Astrocyte (in vitro differentiated cells and primary cell): ENCODE data around the gene DNAH3. TPM values are rescaled to one million over a fixed set of nuclear protein-coding genes. Genes with fewer than 3 reads are reported as not detected.
"Not testable (repeated sequence)": the region's sequence is repeated elsewhere in the genome, so short reads cannot be mapped to it uniquely, and the experiment has no call there.

Source experiments
- DNase-seq: peaks from one replicate; pipeline ENCODE4 v3.0.0-alpha.2; 2010; ENCODE audit warnings: low read depth
- FAIRE-seq: peaks from 2 replicates; lab custom pipeline; 2011; peaks lifted over from hg19 to GRCh38; lab: Jason Lieb, UNC
- H2AFZ ChIP-seq: 2 replicates; pipeline ENCODE4 v1.6.0; 2012; ENCODE audit warnings: low read depth, low read length, inconsistent platforms
- H3K27ac ChIP-seq: 2 replicates; pipeline ENCODE4 v1.5.1; 2011; ENCODE audit warnings: low read depth, low read length, inconsistent platforms
- H3K27me3 ChIP-seq: 2 replicates; pipeline ENCODE4 v1.6.0; 2011; ENCODE audit warnings: low read length, inconsistent platforms; ENCODE audit not compliant: insufficient read depth
- H3K36me3 ChIP-seq: 2 replicates; pipeline ENCODE4 v1.5.1; 2011; ENCODE audit warnings: low read length, inconsistent platforms; ENCODE audit not compliant: insufficient read depth
- H3K4me1 ChIP-seq: 2 replicates; pipeline ENCODE4 v1.5.1; 2011; ENCODE audit warnings: low read length, inconsistent platforms; ENCODE audit not compliant: insufficient read depth
- H3K4me2 ChIP-seq: 2 replicates; pipeline ENCODE4 v1.6.0; 2012; ENCODE audit warnings: low read length, inconsistent platforms
- H3K4me3 ChIP-seq: 2 replicates; pipeline ENCODE4 v1.5.1; 2011; ENCODE audit warnings: low read depth, mild to moderate bottlenecking, low read length, inconsistent platforms; ENCODE audit not compliant: insufficient read depth
- H3K79me2 ChIP-seq: 2 replicates; pipeline ENCODE4 v1.6.0; 2012; ENCODE audit warnings: mild to moderate bottlenecking, low read length, inconsistent platforms; ENCODE audit not compliant: insufficient read depth
- H3K9ac ChIP-seq: 2 replicates; pipeline ENCODE4 v1.6.0; 2012; ENCODE audit warnings: mild to moderate bottlenecking, low read length, inconsistent platforms
- H3K9me3 ChIP-seq: 2 replicates; pipeline ENCODE4 v1.5.1; 2012; ENCODE audit warnings: low read depth, mild to moderate bottlenecking, low read length, inconsistent platforms; ENCODE audit not compliant: insufficient read depth
- H4K20me1 ChIP-seq: 2 replicates; pipeline ENCODE4 v1.6.0; 2012; ENCODE audit warnings: low read length, inconsistent platforms; ENCODE audit not compliant: insufficient read depth
- H3K27ac Mint-ChIP-seq: one replicate; pipeline ENCODE4 v1.8.0; 2021; ENCODE audit warnings: mild to moderate bottlenecking, mixed read lengths; ENCODE audit not compliant: unreplicated experiment
- H3K27me3 Mint-ChIP-seq: one replicate; pipeline ENCODE4 v1.8.0; 2021; ENCODE audit warnings: low read depth, mixed read lengths; ENCODE audit not compliant: unreplicated experiment
- H3K36me3 Mint-ChIP-seq: one replicate; pipeline ENCODE4 v1.8.0; 2021; ENCODE audit warnings: low read depth, mixed read lengths; ENCODE audit not compliant: unreplicated experiment
- H3K4me1 Mint-ChIP-seq: one replicate; pipeline ENCODE4 v1.8.0; 2021; ENCODE audit warnings: low read depth, mixed read lengths; ENCODE audit not compliant: unreplicated experiment
- H3K4me3 Mint-ChIP-seq: one replicate; pipeline ENCODE4 v1.8.0; 2021; ENCODE audit warnings: mild to moderate bottlenecking, moderate library complexity, mixed read lengths; ENCODE audit not compliant: unreplicated experiment
- H3K9me3 Mint-ChIP-seq: one replicate; pipeline ENCODE4 v1.8.0; 2021; ENCODE audit warnings: mild to moderate bottlenecking, mixed read lengths; ENCODE audit not compliant: unreplicated experiment
- EZH2 ChIP-seq: IDR thresholded peaks from 2 replicates; pipeline ENCODE4 v1.6.1; 2012; ENCODE audit warnings: mild to moderate bottlenecking, low read length, inconsistent platforms; ENCODE audit not compliant: insufficient read depth
- total RNA-seq: library from RNA; stranded (reverse); gene quantifications from 2 replicates; pipeline ENCODE4 v1.2.1, GENCODE V29; 2021
- TF ChIP-seq, protein P1 (sequence below): IDR thresholded peaks from 2 replicates; pipeline ENCODE4 v1.5.1; 2011; ENCODE audit warnings: low read depth, mild to moderate bottlenecking, inconsistent platforms, low read length, moderate library complexity; ENCODE audit not compliant: insufficient read depth

Gene DNAH3
- total RNA-seq, 1 donor from 2014 or later: not detected

DNA sequence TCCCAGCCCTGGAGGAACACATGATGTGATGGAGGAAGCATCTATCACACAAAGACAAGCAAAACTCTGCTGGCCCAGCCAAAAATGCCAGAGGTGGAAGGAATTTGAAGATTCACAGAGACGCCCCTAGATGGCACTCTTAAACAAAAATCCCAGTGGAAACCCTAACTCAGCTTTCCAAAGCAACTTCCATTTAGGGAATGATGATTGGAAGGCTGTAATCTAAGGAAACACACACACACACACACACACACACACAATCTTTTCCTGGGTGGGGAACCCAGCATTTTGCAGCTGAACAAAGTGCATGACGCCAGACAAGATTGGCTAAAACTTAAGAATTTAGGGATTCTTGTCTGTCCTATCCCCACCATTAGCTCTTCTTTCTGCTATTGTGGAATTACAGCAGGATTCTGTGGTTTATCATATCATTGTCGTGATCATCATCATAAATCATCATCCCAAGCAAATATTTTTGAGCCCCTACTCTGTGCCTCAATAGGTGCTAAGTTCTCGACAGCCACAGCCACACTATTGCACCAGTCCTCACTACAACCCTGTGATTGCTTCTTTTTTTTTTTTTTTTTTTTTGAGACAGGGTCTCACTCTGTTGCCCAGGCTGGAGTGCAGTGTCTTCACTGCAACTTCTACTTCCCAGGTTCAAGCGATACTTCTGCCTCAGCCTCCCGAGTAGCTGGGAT lies 6.3 kb upstream of the DNAH3 start:
- FAIRE-seq: peak; percentile 56
- H3K9ac ChIP-seq: no peak overlapping the region
- Mint-ChIP-seq H3K4me1 (peaks cover 3% of the 10 kb centered on the region), H3K4me3 (no peak overlapping the region), H3K9me3 (no peaks in the 10 kb centered on the region), H3K27me3 (no peaks in the 10 kb centered on the region), H3K36me3 (no peaks in the 10 kb centered on the region), H3K27ac (no peak overlapping the region)
- H3K27me3 ChIP-seq: no peaks in the 10 kb centered on the region
- H3K4me3 ChIP-seq: no peak overlapping the region
- H3K4me2 ChIP-seq: peak overlapping the region; percentile 45
- peaks cover 9% of the 10 kb centered on the region for H3K4me1 ChIP-seq
- H3K9me3 ChIP-seq: no peaks in the 10 kb centered on the region
- DNase-seq: peak; percentile 78
- H3K79me2 ChIP-seq: no peaks in the 10 kb centered on the region
- TF ChIP-seq, protein P1, sequence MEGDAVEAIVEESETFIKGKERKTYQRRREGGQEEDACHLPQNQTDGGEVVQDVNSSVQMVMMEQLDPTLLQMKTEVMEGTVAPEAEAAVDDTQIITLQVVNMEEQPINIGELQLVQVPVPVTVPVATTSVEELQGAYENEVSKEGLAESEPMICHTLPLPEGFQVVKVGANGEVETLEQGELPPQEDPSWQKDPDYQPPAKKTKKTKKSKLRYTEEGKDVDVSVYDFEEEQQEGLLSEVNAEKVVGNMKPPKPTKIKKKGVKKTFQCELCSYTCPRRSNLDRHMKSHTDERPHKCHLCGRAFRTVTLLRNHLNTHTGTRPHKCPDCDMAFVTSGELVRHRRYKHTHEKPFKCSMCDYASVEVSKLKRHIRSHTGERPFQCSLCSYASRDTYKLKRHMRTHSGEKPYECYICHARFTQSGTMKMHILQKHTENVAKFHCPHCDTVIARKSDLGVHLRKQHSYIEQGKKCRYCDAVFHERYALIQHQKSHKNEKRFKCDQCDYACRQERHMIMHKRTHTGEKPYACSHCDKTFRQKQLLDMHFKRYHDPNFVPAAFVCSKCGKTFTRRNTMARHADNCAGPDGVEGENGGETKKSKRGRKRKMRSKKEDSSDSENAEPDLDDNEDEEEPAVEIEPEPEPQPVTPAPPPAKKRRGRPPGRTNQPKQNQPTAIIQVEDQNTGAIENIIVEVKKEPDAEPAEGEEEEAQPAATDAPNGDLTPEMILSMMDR: peak; percentile 75
- no peak for TF ChIP-seq EZH2
- no peaks in the 10 kb centered on the region for H3K36me3 ChIP-seq
- no peak overlapping the region for H2AFZ ChIP-seq
- H4K20me1 ChIP-seq: no peaks in the 10 kb centered on the region
- no peak overlapping the region for H3K27ac ChIP-seq

DNA sequence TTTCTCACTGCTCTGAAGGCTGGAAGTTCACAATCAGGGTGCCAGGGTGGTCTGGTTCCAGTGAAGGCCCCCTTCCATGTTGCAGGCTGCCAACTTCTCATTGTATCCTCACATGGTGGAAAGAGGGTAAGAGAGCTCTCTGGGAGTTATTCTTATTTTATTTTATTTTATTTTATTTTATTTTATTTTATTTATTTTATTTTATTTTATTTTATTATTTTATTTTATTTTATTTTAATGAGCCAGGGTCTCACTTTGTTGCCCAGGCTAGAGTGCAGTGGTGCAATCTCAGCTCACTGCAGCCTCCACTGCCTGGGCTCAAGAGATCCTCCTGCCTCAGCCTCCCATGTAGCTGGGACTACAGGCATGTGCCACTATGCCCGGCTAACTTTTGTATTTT lies 5.4 kb upstream of the DNAH3 start:
- H3K9me3 Mint-ChIP-seq, H3K4me3 ChIP-seq, H3K79me2 ChIP-seq, H3K27ac Mint-ChIP-seq, FAIRE-seq, H3K27me3 Mint-ChIP-seq, H3K27me3 ChIP-seq, H4K20me1 ChIP-seq, DNase-seq, H2AFZ ChIP-seq, H3K4me3 Mint-ChIP-seq, H3K9ac ChIP-seq, H3K4me1 ChIP-seq, H3K36me3 ChIP-seq, H3K9me3 ChIP-seq, H3K27ac ChIP-seq, H3K4me2 ChIP-seq, H3K4me1 Mint-ChIP-seq, H3K36me3 Mint-ChIP-seq: not testable (repeated sequence)

DNA sequence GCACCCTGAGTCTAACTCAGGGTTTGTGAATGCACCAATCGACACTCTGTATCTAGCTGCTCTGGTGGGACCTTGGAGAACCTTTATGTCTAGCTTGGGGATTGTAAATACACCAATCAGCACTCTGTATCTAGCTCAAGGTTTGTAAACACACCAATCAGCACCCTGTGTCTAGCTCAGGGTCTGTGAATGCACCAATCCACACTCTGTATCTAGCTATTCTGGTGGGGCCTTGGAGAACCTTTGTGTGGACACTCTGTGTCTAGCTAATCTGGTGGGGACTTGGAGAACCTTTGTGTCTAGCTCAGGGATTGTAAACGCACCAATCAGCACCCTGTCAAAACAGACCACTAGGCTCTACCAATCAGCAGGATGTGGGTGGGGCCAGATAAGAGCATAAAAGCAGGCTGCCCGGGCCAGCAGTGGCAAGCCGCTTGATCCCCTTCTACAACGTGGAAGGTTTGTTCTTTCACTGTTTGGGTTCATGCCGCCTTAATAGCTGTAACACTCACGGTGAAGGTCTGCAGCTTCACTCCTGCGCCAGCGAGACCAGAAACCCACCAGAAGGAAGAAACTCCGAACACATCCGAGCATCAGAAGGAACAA lies 2.6 kb upstream of the DNAH3 start:
- not testable (repeated sequence) for FAIRE-seq, H3K9me3 ChIP-seq, H3K36me3 ChIP-seq, H3K9me3 Mint-ChIP-seq, DNase-seq, H3K4me3 Mint-ChIP-seq, H3K4me3 ChIP-seq, H3K79me2 ChIP-seq, H3K27ac ChIP-seq, H3K9ac ChIP-seq, H2AFZ ChIP-seq, H4K20me1 ChIP-seq, H3K36me3 Mint-ChIP-seq, H3K27ac Mint-ChIP-seq, H3K4me2 ChIP-seq, H3K27me3 Mint-ChIP-seq, H3K4me1 Mint-ChIP-seq, H3K27me3 ChIP-seq
- H3K4me1 ChIP-seq: peaks cover 14% of the 10 kb centered on the region

DNA sequence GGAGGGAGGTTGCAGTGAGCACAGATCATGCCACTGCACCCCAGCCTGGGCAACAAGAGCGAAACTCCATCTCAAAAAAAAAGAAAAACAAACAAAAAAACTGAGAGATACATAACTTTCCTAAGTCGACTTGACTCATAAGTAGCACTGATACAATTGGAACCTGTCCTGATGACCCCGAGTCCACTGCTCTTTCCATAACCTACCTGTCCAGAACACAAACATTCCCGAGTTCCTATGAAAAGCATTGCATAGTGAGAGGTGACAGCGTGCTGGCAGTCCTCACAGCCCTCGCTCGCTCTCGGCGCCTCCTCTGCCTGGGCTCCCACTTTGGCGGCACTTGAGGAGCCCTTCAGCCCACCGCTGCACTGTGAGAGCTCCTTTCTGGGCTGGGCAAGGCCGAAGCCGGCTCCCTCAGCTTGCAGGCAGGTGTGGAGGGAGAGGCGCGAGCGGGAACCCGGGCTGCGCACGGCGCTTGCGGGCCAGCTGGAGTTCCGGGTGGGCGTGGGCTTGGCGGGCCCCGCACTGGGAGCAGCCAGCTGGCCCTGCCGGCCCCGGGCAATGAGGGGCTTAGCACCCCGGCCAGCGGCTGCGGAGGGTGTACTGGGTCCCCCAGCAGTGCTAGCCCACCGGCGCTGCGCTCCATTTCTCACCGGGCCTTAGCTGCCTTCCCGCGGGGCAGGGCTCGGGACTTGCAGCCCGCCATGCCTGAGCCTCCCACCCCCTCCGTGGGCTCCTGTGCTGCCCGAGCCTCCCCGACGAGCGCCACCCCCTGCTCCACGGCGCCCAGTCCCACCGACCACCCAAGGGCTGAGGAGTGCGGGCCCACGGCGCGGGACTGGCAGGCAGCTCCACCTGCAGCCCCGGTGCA lies 1.7 kb upstream of the DNAH3 start:
- FAIRE-seq: not testable (repeated sequence)

More for the DNA sequence above, 1.7 kb upstream of the DNAH3 start:
- H3K36me3 Mint-ChIP-seq, H3K27me3 Mint-ChIP-seq, H3K36me3 ChIP-seq, H2AFZ ChIP-seq, H3K79me2 ChIP-seq, H3K4me1 Mint-ChIP-seq, H3K4me2 ChIP-seq, DNase-seq, H3K4me3 ChIP-seq, H3K9me3 Mint-ChIP-seq, H4K20me1 ChIP-seq, H3K4me1 ChIP-seq, H3K9me3 ChIP-seq, H3K9ac ChIP-seq, H3K27ac Mint-ChIP-seq, H3K27ac ChIP-seq, H3K4me3 Mint-ChIP-seq: not testable (repeated sequence)
- H3K27me3 ChIP-seq: peaks cover 13% of the 10 kb centered on the region
